ENCODE data around the gene TBC1D5. TPM values are rescaled to one million over a fixed set of nuclear protein-coding genes. Genes with fewer than 3 reads are reported as not detected.

Gene TBC1D5
- total and polyA plus RNA-seq, 2 of the 4 experiments (the other 2 are of a cell fraction): 16.4 to 57.0 TPM

GRCh38 chr3:17398959-17399551, 343.4 kb downstream of the TBC1D5 start:
- Histone ChIP-seq H3K27me3 (ENCODE audit: control insufficient read depth, insufficient read depth, low read length) (no peaks in the 10 kb centered on the region; the same call in 1 of the 2 replicates), H3K9me1 (ENCODE audit: insufficient read depth, low read length) (no peaks in the 10 kb centered on the region), H3K4me2 (ENCODE audit: low read depth, low read length) (no peak overlapping the region), H3K14ac (replicated peaks; ENCODE audit: low read depth, low read length) (no peak overlapping the region), H4K20me1 (ENCODE audit: insufficient read depth, low read length) (no peaks in the 10 kb centered on the region), H2AK9ac (replicated peaks; ENCODE audit: low read depth, low read length, poor library complexity) (no peak overlapping the region), H3K4me3 (ENCODE audit: insufficient read depth, low read depth, low read length) (no peak overlapping the region), H3K4me1 (ENCODE audit: control insufficient read depth, insufficient read depth, low read length) (no peaks in the 10 kb centered on the region), H2BK20ac (ENCODE audit: low read depth, low read length) (no peak overlapping the region), H3K79me1 (ENCODE audit: low read depth in 1 of 2, low read length in 2 of 2) (no peaks in the 10 kb centered on the region), H3K4ac (ENCODE audit: low read depth, low read length) (no peak overlapping the region), H3K9me3 (ENCODE audit: control insufficient read depth, insufficient read depth, low read length) (no peaks in the 10 kb centered on the region; the same call in 1 of the 2 replicates), H3K23ac (ENCODE audit: low read depth, low read length) (no peak overlapping the region), H4K8ac (ENCODE audit: low read depth in 2 of 2, low read length in 2 of 2) (no peak overlapping the region), H2BK15ac (ENCODE audit: low read depth, low read length) (no peak overlapping the region), H2BK120ac (ENCODE audit: low read depth, low read length) (no peak overlapping the region), H3K9ac (ENCODE audit: low read depth, low read length) (no peak overlapping the region), H4K5ac (ENCODE audit: low read depth, low read length) (no peak overlapping the region), H4K91ac (ENCODE audit: insufficient read depth, low read depth, low read length) (no peak overlapping the region), H2BK5ac (ENCODE audit: low read depth, low read length, poor library complexity, severe bottlenecking) (no peak overlapping the region), H3K27ac (ENCODE audit: insufficient read depth, low read length) (no peak overlapping the region), H3K56ac (ENCODE audit: extremely low read depth, insufficient read depth, low read length) (no peak overlapping the region), H2AK5ac (ENCODE audit: low read depth, low read length) (no peak overlapping the region), H3K18ac (ENCODE audit: low read depth, low read length) (no peak overlapping the region), H3K36me3 (ENCODE audit: control insufficient read depth, insufficient read depth, low read length) (no peaks in the 10 kb centered on the region), H2AFZ (replicated peaks; ENCODE audit: low read length, poor library complexity) (no peak overlapping the region)
- in situ Hi-C loops (cut with MboI; ENCODE audit: low sequenced_read_pairs) (no loop called here), dilution Hi-C loops (cut with HindIII; ENCODE audit: low sequenced_read_pairs, unreplicated experiment) (no loop called here), intact Hi-C loops (cut with micrococcal nuclease) (no loop called here)
- 100% methylated on average over 1 of the region's 2 CpGs; no CpG with 5 or more reads in 1 of the 2 experiments for WGBS, 2 experiments (ENCODE audit: extremely low coverage in 2 of 2, insufficient read length in 1 of 2)
- ATAC-seq (ENCODE audit: low read depth) (no peak), DNase-seq (no peak)
- BruUV-seq (replicated peaks): no TSS peak
- CTCF ChIA-PET: no interaction called here
- TF ChIP-seq MAZ (IDR thresholded peaks at IDR 0.05; ENCODE audit: borderline replicate concordance, low read depth, low read length) (no peak), USF2 (IDR thresholded peaks at IDR 0.05; ENCODE audit: low read depth, low read length) (no peak), CEBPB (IDR thresholded peaks at IDR 0.05; ENCODE audit: low read depth, low read length) (no peak), POLR2A (IDR thresholded peaks at IDR 0.05; ENCODE audit: low read depth, low read length) (no peak), SMC3 (IDR thresholded peaks at IDR 0.05; ENCODE audit: low read depth, low read length) (no peak), ELK1 (IDR thresholded peaks at IDR 0.05; ENCODE audit: borderline replicate concordance, low read depth, low read length) (no peak), CTCF (conservative IDR thresholded peaks at IDR 0.05; ENCODE audit: low read depth, low read length) (no peak), BHLHE40 (IDR thresholded peaks at IDR 0.05; ENCODE audit: low read depth, low read length) (no peak)
- POLR2A ChIA-PET (ENCODE audit: unreplicated experiment): no interaction called here

Measured in IMR-90 (cell line).